Endothelial cell of umbilical vein (primary cell): ENCODE data around the gene SNIP1. TPM values are rescaled to one million over a fixed set of nuclear protein-coding genes. Genes with fewer than 3 reads are reported as not detected.
"Not testable (repeated sequence)": the region's sequence is repeated elsewhere in the genome, so short reads cannot be mapped to it uniquely, and the experiment has no call there.

ENCODE experiments used
- BruUV-seq: library from RNA; stranded (reverse); fragments of 400-500 nt; replicated peaks from 2 replicates; lab custom pipeline; 2021; lab: Mats Ljungman, UMichigan
- CTCF ChIA-PET: fragments of 300-600, 350-600 bp; sonication (Branson Sonifier 250); formaldehyde crosslinking; loops from one replicate; lab custom pipeline; 2021; ENCODE audit warnings: antibody characterized with exemption, inconsistent platforms; lab: Charles Lee
- POLR2A ChIA-PET: fragments of 300-600, 350-600 bp; sonication (Branson Sonifier 250); formaldehyde crosslinking; loops from one replicate; lab custom pipeline; 2021; ENCODE audit warnings: antibody characterized with exemption, inconsistent platforms; lab: Charles Lee
- DNase-seq: peaks from one replicate; pipeline ENCODE4 v3.0.0-alpha.2; 2011; ENCODE audit warnings: low read depth, low spot score
- FAIRE-seq: peaks from 2 replicates; lab custom pipeline; 2011; peaks lifted over from hg19 to GRCh38; lab: Jason Lieb, UNC
- H2AFZ ChIP-seq: 2 replicates; pipeline ENCODE4 v1.6.0; 2012; ENCODE audit warnings: low read depth, low read length, control low read depth, inconsistent platforms
- H3K27ac ChIP-seq: 2 replicates; pipeline ENCODE4 v1.5.1; 2011; ENCODE audit warnings: low read depth, mild to moderate bottlenecking, control low read depth, low read length, moderate library complexity; ENCODE audit not compliant: insufficient read depth
- H3K27me3 ChIP-seq, 2 experiments: 2 replicates each; pipeline versions ENCODE4 v1.6.0 to v1.6.1; 2011; ENCODE audit warnings: low read length in 2 of 2, mixed read lengths in 1 of 2; ENCODE audit not compliant: control insufficient read depth in 2 of 2, insufficient read depth in 2 of 2
- H3K36me3 ChIP-seq, 2 experiments: 2 replicates in 1 of 2; 3 replicates in 1 of 2; pipeline ENCODE4 v1.5.1; 2011; ENCODE audit warnings: low read length in 2 of 2, mild to moderate bottlenecking in 1 of 2, moderate library complexity in 1 of 2; ENCODE audit not compliant: control insufficient read depth in 2 of 2, insufficient read depth in 2 of 2; ENCODE audit errors: extremely low read depth in 1 of 2
- H3K4me1 ChIP-seq: 3 replicates; pipeline ENCODE4 v1.5.1; 2011; ENCODE audit warnings: mild to moderate bottlenecking, low read length; ENCODE audit not compliant: control insufficient read depth, insufficient read depth; ENCODE audit errors: extremely low read depth
- H3K4me2 ChIP-seq: 2 replicates; pipeline ENCODE4 v1.6.1; 2011; ENCODE audit warnings: low read length, control low read depth, mixed read lengths; ENCODE audit not compliant: insufficient read depth
- H3K4me3 ChIP-seq, 3 experiments: fragments of 200-600 bp in 1 of 3; sonication (generic), shearing (Covaris generic) in 1 of 3; replicated peaks in 1 of 3; 2 replicates each; pipeline ENCODE4 v1.5.1; 2011 to 2016; ENCODE audit warnings: control low read depth in 3 of 3, low read length in 3 of 3, mild to moderate bottlenecking in 2 of 3, inconsistent platforms in 1 of 3, low read depth in 1 of 3, moderate library complexity in 1 of 3; ENCODE audit not compliant: insufficient read depth in 1 of 3
- H3K79me2 ChIP-seq: 2 replicates; pipeline ENCODE4 v1.6.0; 2012; ENCODE audit warnings: low read length, inconsistent platforms; ENCODE audit not compliant: control insufficient read depth, insufficient read depth
- H3K9ac ChIP-seq: replicated peaks from 2 replicates; pipeline ENCODE3; 2011; ENCODE audit warnings: low read length, control low read depth; ENCODE audit not compliant: insufficient read depth; ENCODE audit errors: extremely low read depth
- H3K9me1 ChIP-seq: replicated peaks from 3 replicates; pipeline ENCODE4 v1.6.0; 2011; ENCODE audit warnings: mild to moderate bottlenecking, low read length; ENCODE audit not compliant: control insufficient read depth, insufficient read depth; ENCODE audit errors: extremely low read depth
- H3K9me3 ChIP-seq: replicated peaks from 2 replicates; pipeline ENCODE4 v1.5.1; 2012; ENCODE audit warnings: low read length, inconsistent platforms; ENCODE audit not compliant: control insufficient read depth, insufficient read depth
- H4K20me1 ChIP-seq: replicated peaks from 2 replicates; pipeline ENCODE3; 2011; ENCODE audit warnings: mild to moderate bottlenecking, low read length; ENCODE audit not compliant: control insufficient read depth, insufficient read depth; ENCODE audit errors: extremely low read depth
- POLR2A ChIP-seq: IDR thresholded peaks from 2 replicates; pipeline ENCODE4 v1.6.1; 2012; ENCODE audit warnings: low read depth, mild to moderate bottlenecking, control low read depth, low read length
- dilution Hi-C: fragments of 300-500 bp; cut with MboI; formaldehyde crosslinking; loops from one replicate; pipeline ENCODE4 v1.15.0; 2019; ENCODE audit warnings: low sequenced_read_pairs; ENCODE audit not compliant: extremely low pct_ligation_motif_present
- intact Hi-C: fragments of 100-400 bp; cut with micrococcal nuclease; formaldehyde crosslinking; loops from one replicate; pipeline ENCODE4 v1.10.0; 2022
- polyA plus RNA-seq, 4 experiments: library from polyadenylated mRNA; depleted of rRNA in 3 of 4; stranded (reverse) in 3 of 4; unstranded in 1 of 4; fragments of >200 nt; gene quantifications; 2 replicates each; pipeline versions ENCODE4 v1.2.1 to v1.2.3, GENCODE V29; 2011 to 2012; ENCODE audit warnings: missing spikeins in 1 of 4
- total RNA-seq: library from RNA; stranded (reverse); gene quantifications from 2 replicates; pipeline ENCODE4 v1.2.3, GENCODE V29; 2021
- TF ChIP-seq, protein P1 (sequence below), 2 donors: IDR thresholded peaks; 1 replicate in 1 of 2; 2 replicates in 1 of 2; pipeline ENCODE4 v1.5.1; 2011; ENCODE audit warnings: low read length in 2 of 2, mild to moderate bottlenecking in 2 of 2, moderate library complexity in 2 of 2, control low read depth in 1 of 2, inconsistent platforms in 1 of 2, low read depth in 1 of 2; ENCODE audit not compliant: insufficient read depth in 1 of 2; ENCODE audit errors: extremely low read depth in 1 of 2

Gene SNIP1
- total and polyA plus RNA-seq, 2 donors (not counting 3 experiments of a cell fraction or from before 2014, with no cell fraction given), result 3.7 to 18.4 TPM

DNA sequence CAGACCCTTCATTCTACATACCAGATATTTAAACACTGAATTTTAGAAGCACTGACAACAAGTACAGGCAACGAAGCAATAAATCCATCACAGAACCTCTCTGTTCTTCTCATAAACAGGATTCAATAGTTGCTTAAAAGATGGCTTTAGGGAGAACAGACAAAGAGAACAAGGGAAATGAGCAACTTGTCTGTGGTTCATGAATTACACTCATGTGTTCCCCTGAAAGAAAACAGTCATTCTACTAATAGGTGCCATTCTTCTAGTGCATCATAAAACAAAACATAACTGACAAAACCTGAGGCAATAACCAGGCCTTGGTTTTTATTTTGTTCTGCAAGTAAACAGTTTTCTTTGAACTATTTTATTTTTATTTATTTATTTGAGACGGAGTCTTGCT is 34.8 kb upstream of the SNIP1 start:
- CTCF ChIA-PET, result interaction anchor here (1.6 kb wide), 2 partner anchors 10 to 14 kb away, joined by 3 read pairs; no protein-coding TSS in a partner anchor
- DNase-seq, result no peak
- no peaks in the 10 kb centered on the region for H3K9me1 ChIP-seq
- no peak overlapping the region for H3K27ac ChIP-seq
- dilution Hi-C loops (no loop called here), intact Hi-C loops (no loop called here)
- no peak overlapping the region for H2AFZ ChIP-seq
- no peak overlapping the region for H3K4me3 ChIP-seq
- BruUV-seq, result no TSS peak
- peaks cover 33% of the 10 kb centered on the region for H3K79me2 ChIP-seq
- peaks cover 4% of the 10 kb centered on the region for H3K4me1 ChIP-seq
- H3K36me3 ChIP-seq, result peaks cover 21 to 31% of the 10 kb centered on the region in 2 experiments
- H3K9me3 ChIP-seq, result no peaks in the 10 kb centered on the region
- no peaks in the 10 kb centered on the region for H3K27me3 ChIP-seq
- no peak overlapping the region for H3K9ac ChIP-seq
- no peak for FAIRE-seq
- no peak overlapping the region for H3K4me2 ChIP-seq
- TF ChIP-seq, protein P1, sequence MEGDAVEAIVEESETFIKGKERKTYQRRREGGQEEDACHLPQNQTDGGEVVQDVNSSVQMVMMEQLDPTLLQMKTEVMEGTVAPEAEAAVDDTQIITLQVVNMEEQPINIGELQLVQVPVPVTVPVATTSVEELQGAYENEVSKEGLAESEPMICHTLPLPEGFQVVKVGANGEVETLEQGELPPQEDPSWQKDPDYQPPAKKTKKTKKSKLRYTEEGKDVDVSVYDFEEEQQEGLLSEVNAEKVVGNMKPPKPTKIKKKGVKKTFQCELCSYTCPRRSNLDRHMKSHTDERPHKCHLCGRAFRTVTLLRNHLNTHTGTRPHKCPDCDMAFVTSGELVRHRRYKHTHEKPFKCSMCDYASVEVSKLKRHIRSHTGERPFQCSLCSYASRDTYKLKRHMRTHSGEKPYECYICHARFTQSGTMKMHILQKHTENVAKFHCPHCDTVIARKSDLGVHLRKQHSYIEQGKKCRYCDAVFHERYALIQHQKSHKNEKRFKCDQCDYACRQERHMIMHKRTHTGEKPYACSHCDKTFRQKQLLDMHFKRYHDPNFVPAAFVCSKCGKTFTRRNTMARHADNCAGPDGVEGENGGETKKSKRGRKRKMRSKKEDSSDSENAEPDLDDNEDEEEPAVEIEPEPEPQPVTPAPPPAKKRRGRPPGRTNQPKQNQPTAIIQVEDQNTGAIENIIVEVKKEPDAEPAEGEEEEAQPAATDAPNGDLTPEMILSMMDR (IDR thresholded peaks at IDR 0.05; ENCODE audit: extremely low read depth in 1 of 2, insufficient read depth in 1 of 2, low read depth in 1 of 2, low read length in 2 of 2), result no peak
- no peak for TF ChIP-seq POLR2A
- no peaks in the 10 kb centered on the region for H4K20me1 ChIP-seq
- POLR2A ChIA-PET, result no interaction called here

GRCh38 chr1:37584544-37584943 is 30.5 kb upstream of the SNIP1 start:
- H3K79me2 ChIP-seq, result peaks cover 11% of the 10 kb centered on the region
- H3K27me3 ChIP-seq, CTCF ChIA-PET, H3K4me1 ChIP-seq, H3K27ac ChIP-seq, H3K4me3 ChIP-seq, BruUV-seq, H3K4me2 ChIP-seq, H3K9ac ChIP-seq, intact Hi-C loops, H2AFZ ChIP-seq, dilution Hi-C loops, H3K9me3 ChIP-seq, H4K20me1 ChIP-seq, FAIRE-seq, POLR2A ChIA-PET, H3K9me1 ChIP-seq, DNase-seq: not testable (repeated sequence)
- H3K36me3 ChIP-seq, result peaks cover 16 to 31% of the 10 kb centered on the region in 2 experiments
